ENCODE results near the gene FXYD5. TPM values are rescaled to one million over a fixed set of nuclear protein-coding genes. Genes with fewer than 3 reads are reported as not detected.
"Not testable (repeated sequence)": the region's sequence is repeated elsewhere in the genome, so short reads cannot be mapped to it uniquely, and the experiment has no call there.

Gene FXYD5
- total RNA-seq, 2 donors from 2014 or later = 35.5 to 46.7 TPM

GRCh38 chr19:35166100-35167063 lies 11.8 kb downstream of the FXYD5 start:
- ATAC-seq (no peak), DNase-seq (no peak)
- intact Hi-C loops (cut with DNase I) = no loop called here

GRCh38 chr19:35167251-35168119 lies 12.9 kb downstream of the FXYD5 start:
- no peak for DNase-seq

GRCh38 chr19:35168196-35168595 lies 13.7 kb downstream of the FXYD5 start:
- ATAC-seq (no peak), DNase-seq (no peak)
- intact Hi-C loops (cut with DNase I) = no loop called here

More at GRCh38 chr19:35167251-35168119, 12.9 kb downstream of the FXYD5 start:
- ATAC-seq = no peak
- intact Hi-C loops (cut with DNase I) = no loop called here

GRCh38 chr19:35169221-35169995 lies 14.9 kb downstream of the FXYD5 start:
- ATAC-seq (no peak), DNase-seq (no peak)
- intact Hi-C loops (cut with DNase I) = no loop called here

- intact Hi-C loops (cut with DNase I) = no loop called here
- peak; percentile 37 to 42 for ATAC-seq
- DNase-seq = no peak
Observed at GRCh38 chr19:35170359-35171061, 16.0 kb downstream of the FXYD5 start.

DNA sequence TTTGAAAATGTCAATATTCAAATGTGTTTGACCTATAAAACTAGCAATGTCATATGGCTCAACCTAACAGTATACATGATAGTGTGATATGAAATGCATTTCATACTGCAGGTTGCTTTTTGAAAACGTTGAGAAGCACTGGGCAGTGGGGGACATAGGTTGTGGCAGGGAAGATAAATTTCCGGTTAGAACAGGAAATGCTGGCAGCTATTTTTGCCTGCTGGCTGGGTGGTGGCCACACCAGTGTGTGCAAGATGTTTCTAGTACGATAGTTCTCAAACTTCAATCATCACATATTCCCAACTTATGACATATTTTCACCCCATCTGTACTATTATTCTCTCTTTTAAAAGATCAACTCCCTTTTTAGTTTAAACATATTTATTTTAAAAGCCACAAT lies 17.2 kb downstream of the FXYD5 start:
- intact Hi-C loops (cut with DNase I) = no loop called here
- DNase-seq (no peak), ATAC-seq (no peak)

DNA sequence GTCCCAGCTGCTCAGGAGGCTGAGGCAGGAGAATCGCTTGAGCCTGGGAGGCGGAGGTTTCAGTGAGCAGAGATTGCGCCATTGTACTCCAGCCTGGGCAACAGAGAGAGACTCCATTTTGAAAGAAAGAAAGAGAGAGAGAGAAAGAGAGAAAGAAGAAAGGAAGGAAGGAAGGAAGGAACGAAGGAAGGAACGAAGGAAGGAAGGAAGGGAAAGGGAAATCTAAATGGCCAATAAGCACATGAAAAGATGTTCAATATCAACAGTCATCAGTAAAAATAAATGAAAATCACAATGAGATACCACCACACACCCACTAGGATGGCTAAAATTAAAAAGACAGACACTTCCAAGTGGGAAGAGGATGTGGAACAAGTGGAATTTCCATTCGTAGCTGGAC lies 19.7 kb downstream of the FXYD5 start:
- DNase-seq (no peak), ATAC-seq (no peak)
- intact Hi-C loops (cut with DNase I) = no loop called here

- intact Hi-C loops (cut with DNase I) = no loop called here
Observed at GRCh38 chr19:35176181-35176570, 21.6 kb downstream of the FXYD5 start.

DNA sequence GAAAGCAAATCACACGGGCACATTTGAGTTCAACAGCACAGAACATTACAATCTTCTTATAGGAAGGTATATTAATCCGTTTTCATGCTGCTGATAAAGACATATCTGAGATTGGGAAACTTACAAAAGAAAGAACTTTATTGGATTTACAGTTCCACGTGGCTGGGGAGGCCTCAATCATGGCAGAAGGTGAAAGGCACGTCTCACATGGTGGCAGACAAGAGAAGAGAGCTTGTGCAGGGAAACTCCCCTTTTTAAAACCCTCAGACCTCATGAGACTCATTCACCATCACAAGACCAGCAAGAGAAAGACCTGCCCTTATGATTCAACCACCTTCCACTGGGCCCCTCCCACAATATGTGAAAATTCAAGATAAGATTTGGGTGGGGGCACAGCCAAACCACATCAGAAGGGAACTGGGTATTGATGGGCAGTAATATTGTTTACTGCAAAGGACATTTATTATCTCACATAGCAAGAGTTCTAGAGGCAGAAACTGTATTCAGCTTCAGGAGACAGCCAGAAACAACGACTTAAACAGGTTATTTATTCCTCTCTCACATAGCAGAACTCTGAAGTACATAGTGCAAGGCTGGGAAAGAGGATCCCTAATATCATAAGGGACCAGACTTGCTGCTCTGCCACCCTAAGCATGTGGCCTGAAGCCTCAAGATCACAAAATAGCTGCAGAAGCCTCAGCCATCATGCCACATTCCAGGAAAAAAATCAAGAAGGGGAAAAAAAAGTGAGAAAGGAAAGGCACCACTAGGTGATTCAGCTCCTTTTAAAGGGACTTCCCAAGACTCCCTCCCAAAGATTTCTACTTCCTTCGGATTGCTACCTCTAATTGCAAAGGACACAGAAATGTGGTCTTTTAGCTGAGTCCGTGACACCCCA lies 23.1 kb downstream of the FXYD5 start:
- ATAC-seq (no peak), DNase-seq (no peak)
- intact Hi-C loops (cut with DNase I) = no loop called here

More at GRCh38 chr19:35176181-35176570, 21.6 kb downstream of the FXYD5 start:
- DNase-seq (no peak), ATAC-seq (no peak)

DNA sequence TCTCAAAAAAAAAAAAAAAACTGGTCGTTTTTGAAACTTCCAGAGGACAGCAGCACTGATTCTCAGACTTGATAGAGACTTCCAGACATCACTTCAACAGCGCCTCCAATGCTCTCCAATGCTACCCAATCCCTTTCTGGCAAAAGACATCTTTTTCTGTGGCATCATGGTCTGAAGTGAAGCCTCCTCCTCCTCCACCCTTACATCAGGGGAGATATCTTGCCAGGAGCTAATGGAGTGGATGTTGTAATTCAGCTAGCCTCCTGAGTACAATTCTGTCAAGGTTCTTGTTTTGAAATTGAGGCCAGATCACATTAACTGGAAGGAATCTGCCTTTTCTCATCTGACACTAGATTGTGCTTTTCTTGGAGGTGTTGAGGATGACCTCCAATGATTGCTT lies 24.2 kb downstream of the FXYD5 start:
- intact Hi-C loops (cut with DNase I) = no loop called here
- ATAC-seq = peak; percentile 35 to 42
- DNase-seq = no peak

DNA sequence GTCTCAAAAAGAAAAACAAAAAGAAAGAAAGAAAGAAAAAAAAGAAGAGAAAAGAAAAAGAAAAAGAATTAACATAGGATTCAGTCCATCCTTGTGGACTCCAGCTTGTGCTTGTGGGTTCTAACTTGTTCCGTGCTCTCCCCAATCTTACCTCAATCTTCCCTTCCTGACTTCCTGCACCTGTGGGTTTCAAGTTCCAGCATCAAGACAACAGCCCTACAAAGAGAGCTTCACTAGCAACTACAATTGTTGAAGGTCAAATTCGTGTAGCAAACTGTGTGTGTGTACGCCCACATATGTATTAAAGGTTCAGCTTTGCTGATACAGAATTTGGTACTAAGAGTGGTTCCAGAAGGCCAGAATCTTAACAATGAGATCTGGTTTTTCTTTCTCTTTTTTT lies 25.3 kb downstream of the FXYD5 start:
- DNase-seq = no peak
- no peak for ATAC-seq
- intact Hi-C loops (cut with DNase I) = no loop called here

DNA sequence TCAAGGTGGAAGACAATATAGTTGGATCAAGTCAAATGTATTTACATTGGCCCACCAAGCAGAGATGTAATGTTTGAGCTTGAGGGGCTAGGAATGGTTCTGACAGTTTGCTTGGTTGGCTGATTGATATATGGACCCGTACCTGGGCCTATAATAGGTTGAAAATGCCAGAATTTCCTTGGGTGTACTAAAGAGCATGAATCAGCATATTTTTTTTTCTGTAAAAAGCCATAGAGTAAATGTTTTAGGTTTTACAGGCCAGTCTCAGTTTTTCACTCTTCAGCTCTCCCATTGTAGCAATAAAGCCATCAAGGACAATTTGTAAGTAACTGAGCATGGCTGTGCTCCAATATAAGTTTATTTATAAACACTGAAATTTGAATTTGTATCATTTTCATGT lies 26.9 kb downstream of the FXYD5 start:
- intact Hi-C loops (cut with DNase I) = no loop called here
- no peak for DNase-seq
- no peak for ATAC-seq

DNA sequence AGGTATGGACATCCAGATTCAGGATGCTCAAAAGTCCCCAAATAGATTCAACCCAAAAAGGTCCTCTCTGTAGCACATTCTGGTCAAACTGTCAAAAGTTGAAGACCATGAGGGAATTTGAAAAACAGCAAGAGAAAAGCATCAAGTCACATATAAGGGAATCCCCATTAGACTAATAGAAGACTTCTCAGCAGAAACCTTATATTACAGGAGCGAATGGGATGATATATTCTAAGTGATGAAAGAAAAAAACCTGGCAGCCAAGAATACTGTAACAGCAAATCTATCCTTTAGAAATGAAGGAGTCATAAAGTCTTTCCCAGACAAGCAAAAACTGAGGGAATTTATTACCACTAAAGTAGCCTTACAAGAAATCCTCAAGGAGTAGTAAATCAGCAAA lies 29.7 kb downstream of the FXYD5 start:
- intact Hi-C loops (cut with DNase I) = no loop called here
- ATAC-seq (no peak), DNase-seq (no peak)

DNA sequence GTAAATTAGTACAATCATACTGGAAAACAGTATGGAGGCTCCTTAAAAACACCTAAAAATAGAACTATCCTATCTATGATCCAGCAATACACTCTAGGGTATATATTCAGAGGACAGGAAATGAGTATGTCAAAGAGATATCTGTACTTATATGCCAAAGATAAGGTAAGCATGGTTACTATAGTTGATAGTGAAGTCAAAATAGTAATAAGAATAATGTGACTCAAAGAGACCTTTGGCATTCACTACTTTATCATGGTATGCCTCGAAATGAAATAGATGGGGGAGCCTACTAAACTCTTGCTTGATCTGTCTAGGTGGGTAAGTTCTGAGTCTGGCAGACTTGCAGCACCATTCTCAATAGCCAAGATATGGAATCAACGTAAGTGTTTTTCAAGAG lies 30.3 kb downstream of the FXYD5 start:
- no peak for ATAC-seq
- intact Hi-C loops (cut with DNase I) = no loop called here
- no peak for DNase-seq

- no peak for ATAC-seq
- no peak for DNase-seq
- intact Hi-C loops (cut with DNase I) = no loop called here
Observed at GRCh38 chr19:35194012-35194984, 39.8 kb downstream of the FXYD5 start.

DNA sequence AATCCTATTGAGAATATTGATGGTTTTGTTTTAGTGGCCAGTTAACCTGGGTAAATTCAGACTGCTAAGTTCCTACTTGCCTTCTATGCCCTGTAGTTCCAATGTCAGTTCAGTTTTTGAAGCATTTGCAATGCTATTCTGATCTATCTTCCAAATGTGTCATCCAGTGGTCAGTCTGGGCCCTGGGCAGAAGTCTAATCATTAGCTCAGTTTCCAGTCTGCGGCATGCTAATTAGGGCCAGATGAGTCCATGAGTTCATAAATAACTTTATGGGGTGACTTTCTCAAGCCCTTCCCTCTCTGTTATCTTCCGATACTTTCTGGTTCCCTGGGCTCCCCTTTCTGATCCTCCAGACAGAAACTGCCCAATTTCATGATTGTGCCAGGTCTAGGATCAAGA lies 41.3 kb downstream of the FXYD5 start:
- intact Hi-C loops (cut with DNase I) = no loop called here
- DNase-seq = no peak

DNA sequence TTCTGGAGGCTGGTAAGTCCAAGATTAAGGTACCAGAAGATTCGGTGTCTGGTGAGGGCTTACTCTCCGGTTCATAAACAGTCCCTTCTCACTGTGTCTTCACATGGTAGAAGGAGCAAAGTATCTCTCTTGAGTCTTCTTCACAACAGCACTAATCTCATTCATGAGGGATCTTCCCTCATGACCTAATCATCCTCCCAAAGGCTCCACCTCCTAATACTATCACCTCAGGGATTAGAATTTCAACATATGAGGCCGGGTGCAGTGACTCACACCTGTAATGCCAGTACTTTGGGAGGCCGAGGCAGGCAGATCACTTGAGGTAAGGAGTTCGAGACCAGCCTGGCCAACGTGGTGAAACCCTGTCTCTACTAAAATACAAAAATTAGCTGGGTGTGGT lies 42.3 kb downstream of the FXYD5 start:
- ATAC-seq; intact Hi-C loops (cut with DNase I); DNase-seq: not testable (repeated sequence)

More for the DNA sequence above, 41.3 kb downstream of the FXYD5 start:
- no peak for ATAC-seq

All from left cardiac atrium (tissue), 4 donors.